Limb (tissue), 2 donors: ENCODE measurements around the gene DDX39B.
"Not testable (repeated sequence)": the region's sequence is repeated elsewhere in the genome, so short reads cannot be mapped to it uniquely, and the experiment has no call there.

Experiments used
- DNase-seq, 2 donors: peaks; one replicate each; pipeline ENCODE4 v3.0.0-alpha.2; 2016; ENCODE audit errors: extremely low spot score in 2 of 2

Gene DDX39B

GRCh38 chr6:31575952-31576685 is 34.3 kb upstream of the DDX39B start:
- no peak for DNase-seq

DNA sequence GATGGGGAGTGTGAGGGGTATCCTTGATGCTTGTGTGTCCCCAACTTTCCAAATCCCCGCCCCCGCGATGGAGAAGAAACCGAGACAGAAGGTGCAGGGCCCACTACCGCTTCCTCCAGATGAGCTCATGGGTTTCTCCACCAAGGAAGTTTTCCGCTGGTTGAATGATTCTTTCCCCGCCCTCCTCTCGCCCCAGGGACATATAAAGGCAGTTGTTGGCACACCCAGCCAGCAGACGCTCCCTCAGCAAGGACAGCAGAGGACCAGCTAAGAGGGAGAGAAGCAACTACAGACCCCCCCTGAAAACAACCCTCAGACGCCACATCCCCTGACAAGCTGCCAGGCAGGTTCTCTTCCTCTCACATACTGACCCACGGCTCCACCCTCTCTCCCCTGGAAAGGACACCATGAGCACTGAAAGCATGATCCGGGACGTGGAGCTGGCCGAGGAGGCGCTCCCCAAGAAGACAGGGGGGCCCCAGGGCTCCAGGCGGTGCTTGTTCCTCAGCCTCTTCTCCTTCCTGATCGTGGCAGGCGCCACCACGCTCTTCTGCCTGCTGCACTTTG is 33.6 kb upstream of the DDX39B start, which contains the start of gene TNF:
TSS of gene TNF (plus strand) at position 231 of the 567 bp plus-strand sequence. CDS start at position 408, 177 bp downstream.
- DNase-seq = no peak

DNA sequence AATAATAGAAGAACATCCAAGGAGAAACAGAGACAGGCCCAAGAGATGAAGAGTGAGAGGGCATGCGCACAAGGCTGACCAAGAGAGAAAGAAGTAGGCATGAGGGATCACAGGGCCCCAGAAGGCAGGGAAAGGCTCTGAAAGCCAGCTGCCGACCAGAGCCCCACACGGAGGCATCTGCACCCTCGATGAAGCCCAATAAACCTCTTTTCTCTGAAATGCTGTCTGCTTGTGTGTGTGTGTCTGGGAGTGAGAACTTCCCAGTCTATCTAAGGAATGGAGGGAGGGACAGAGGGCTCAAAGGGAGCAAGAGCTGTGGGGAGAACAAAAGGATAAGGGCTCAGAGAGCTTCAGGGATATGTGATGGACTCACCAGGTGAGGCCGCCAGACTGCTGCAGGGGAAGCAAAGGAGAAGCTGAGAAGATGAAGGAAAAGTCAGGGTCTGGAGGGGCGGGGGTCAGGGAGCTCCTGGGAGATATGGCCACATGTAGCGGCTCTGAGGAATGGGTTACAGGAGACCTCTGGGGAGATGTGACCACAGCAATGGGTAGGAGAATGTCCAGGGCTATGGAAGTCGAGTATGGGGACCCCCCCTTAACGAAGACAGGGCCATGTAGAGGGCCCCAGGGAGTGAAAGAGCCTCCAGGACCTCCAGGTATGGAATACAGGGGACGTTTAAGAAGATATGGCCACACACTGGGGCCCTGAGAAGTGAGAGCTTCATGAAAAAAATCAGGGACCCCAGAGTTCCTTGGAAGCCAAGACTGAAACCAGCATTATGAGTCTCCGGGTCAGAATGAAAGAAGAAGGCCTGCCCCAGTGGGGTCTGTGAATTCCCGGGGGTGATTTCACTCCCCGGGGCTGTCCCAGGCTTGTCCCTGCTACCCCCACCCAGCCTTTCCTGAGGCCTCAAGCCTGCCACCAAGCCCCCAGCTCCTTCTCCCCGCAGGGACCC is 32.6 kb upstream of the DDX39B start:
- no peak for DNase-seq

DNA sequence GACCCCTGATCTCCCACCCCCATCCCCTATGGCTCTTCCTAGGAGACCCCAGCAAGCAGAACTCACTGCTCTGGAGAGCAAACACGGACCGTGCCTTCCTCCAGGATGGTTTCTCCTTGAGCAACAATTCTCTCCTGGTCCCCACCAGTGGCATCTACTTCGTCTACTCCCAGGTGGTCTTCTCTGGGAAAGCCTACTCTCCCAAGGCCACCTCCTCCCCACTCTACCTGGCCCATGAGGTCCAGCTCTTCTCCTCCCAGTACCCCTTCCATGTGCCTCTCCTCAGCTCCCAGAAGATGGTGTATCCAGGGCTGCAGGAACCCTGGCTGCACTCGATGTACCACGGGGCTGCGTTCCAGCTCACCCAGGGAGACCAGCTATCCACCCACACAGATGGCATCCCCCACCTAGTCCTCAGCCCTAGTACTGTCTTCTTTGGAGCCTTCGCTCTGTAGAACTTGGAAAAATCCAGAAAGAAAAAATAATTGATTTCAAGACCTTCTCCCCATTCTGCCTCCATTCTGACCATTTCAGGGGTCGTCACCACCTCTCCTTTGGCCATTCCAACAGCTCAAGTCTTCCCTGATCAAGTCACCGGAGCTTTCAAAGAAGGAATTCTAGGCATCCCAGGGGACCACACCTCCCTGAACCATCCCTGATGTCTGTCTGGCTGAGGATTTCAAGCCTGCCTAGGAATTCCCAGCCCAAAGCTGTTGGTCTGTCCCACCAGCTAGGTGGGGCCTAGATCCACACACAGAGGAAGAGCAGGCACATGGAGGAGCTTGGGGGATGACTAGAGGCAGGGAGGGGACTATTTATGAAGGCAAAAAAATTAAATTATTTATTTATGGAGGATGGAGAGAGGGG is 31.7 kb upstream of the DDX39B start:
- DNase-seq = no peak

GRCh38 chr6:31572041-31572911 is 30.5 kb upstream of the DDX39B start, which contains the start of gene LTA:
LTA (plus strand) TSS chr6:31572289; CDS start chr6:31572743, 454 bp downstream.
- DNase-seq = no peak

- no peak for DNase-seq
These were observed 28.2 kb upstream of the DDX39B start for GRCh38 chr6:31569861-31570536.

DNA sequence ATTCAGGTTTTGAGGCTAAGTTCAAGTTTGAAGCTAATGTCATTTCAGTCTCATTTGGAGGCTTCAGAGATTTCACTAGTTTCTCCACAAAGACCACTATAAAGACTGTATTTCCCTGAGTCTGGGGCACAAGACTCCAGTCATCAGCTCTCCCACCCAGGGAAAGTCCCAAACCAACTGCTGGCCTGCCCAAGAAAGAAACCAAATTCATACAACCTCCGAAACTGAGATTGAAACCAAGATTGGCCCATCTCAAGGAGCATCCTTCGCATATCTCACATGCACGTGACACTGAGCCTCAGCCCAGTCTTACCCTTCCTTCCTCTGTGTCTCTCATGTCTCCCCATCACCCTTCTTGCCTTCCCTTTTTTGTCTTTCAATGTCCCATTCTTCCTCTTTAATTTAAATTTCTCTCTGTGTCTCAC is 26.7 kb upstream of the DDX39B start:
- no peak for DNase-seq

GRCh38 chr6:31567531-31568370 is 25.9 kb upstream of the DDX39B start:
- no peak for DNase-seq

- no peak for DNase-seq
These were observed 18.9 kb upstream of the DDX39B start for GRCh38 chr6:31560697-31561058.

DNA sequence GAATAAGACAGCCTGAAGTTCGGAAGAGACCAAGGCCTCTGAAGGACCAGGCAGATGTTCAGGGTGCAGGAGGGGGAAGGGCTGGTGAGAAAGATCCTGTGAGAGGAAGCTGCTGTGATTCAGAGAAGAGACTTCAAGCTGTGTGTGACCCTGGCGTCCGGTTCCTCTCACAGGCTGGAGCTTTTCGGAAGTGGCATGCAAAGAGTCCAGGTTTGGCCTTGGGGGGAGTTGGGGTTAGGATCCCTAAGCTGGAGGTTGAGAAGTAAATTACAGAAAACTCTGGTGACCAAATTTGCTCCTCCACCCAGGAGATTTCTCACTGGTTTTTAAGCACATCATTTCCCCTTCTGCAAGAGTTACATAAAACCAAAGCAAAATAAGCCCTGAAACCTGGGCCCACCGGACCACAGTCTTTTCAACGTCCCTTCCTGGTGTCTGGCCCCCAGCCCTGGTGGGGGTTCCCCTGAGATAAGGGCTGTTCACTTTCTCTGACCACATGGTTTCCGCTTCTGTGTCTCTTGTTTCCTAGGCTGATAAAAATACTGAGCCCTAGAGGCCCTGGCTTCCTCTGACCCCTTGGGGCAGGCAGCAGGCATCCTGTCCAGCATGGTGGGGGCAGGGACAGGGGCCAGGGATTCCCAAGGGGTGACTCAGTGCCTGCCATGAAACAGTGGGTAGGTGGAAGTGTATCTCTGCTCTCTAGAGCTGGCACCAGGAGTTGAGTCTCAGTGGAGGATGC is 18.3 kb upstream of the DDX39B start:
- no peak for DNase-seq

GRCh38 chr6:31559606-31559957 is 17.8 kb upstream of the DDX39B start:
- DNase-seq = no peak

GRCh38 chr6:31558631-31559500 is 17.1 kb upstream of the DDX39B start:
- DNase-seq = no peak

GRCh38 chr6:31558318-31558625 is 16.5 kb upstream of the DDX39B start:
- DNase-seq = no peak

GRCh38 chr6:31557443-31558317 is 15.9 kb upstream of the DDX39B start:
- DNase-seq = no peak

GRCh38 chr6:31556307-31556706 is 14.5 kb upstream of the DDX39B start:
- DNase-seq = no peak

DNA sequence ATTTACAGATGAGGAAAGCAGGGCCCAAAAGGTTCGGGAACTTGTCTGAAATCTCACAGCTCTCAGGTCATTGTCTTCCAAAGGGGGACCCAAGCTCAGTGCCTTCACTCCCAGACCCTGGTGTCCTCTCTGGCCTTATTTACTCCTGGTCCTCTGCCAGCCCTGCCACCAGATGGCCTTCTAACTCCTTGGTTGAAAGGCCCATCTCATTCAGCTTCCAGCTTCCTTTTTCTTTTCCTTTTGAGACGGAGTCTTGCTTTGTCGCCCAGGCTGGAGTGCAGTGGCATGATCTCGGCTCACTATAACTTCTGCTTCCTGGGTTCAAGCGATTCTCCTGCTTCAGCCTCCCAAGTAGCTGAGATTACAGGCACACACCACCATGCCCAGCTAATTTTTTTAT is 9.6 kb upstream of the DDX39B start:
- not testable (repeated sequence) for DNase-seq
